Lower leg skin (tissue), 3 donors: ENCODE results near the gene TRAPPC2L.

ENCODE experiments used
- CTCF ChIP-seq, 3 donors: fragments of 450-650 bp; IDR thresholded peaks; one replicate each; pipeline ENCODE4 v1.5.1; 2016; ENCODE audit warnings: antibody characterized with exemption in 3 of 3, mild to moderate bottlenecking in 3 of 3, moderate library complexity in 2 of 3
- POLR2A ChIP-seq, 2 donors: fragments of 450-650 bp; IDR thresholded peaks; one replicate each; pipeline ENCODE4 v1.6.1; 2016 to 2017; ENCODE audit warnings: antibody characterized with exemption in 2 of 2, mild to moderate bottlenecking in 1 of 2, moderate library complexity in 1 of 2

DNA sequence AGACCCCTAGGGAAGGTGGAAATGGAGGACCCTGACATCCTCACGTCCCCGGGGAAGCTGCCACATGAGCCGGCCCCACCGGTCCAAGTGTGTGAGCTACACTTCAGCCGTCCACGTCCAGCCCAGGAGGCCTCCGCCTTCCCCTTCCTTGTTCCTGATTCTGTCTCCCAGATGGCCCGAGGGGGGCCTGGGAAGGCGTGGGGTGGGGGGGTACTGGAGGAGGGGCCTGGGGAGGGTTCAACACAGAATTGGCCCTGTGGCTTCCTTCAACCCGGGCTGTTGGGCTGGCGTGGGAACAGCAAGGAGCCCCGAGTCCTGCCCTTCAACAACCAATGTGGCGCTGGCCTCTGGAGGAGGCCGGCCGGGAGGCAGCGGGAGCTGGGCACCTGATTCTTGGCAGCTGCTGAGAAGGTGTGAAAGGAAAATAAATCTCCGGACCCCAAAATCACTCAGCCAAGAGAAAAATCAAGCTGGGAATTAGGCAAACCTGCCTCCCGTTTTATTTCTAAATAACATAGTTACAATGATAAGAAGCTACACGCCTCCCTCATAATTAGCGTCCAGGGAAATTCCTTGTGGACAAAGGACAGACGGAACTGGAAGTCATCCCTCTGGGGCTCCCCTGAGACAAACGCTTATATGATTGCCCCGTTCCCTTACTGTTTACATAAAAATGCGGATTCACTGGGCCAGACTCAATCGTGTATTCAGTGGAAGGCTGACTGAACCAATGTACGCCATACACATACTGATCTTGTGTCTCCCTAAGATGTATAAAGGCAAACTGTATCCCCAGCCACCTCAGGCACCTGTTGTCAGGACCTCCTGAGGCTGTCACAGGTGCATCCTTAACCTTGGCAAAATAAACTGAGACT lies 43.4 kb upstream of the TRAPPC2L start:
- TF ChIP-seq CTCF (IDR thresholded peaks at IDR 0.05), result no peak
- no peak for TF ChIP-seq POLR2A (IDR thresholded peaks at IDR 0.05)
